Fibroblast of skin of right biceps (primary cell): Measurements from ENCODE around the gene EIF4E3.
A peak's percentile ranks its signal among the peaks of the same experiment; 100 is the strongest.

Experiments used
- DNase-seq: peaks from one replicate; pipeline ENCODE4 v3.0.0-alpha.2; 2013

The EIF4E3 gene

DNA sequence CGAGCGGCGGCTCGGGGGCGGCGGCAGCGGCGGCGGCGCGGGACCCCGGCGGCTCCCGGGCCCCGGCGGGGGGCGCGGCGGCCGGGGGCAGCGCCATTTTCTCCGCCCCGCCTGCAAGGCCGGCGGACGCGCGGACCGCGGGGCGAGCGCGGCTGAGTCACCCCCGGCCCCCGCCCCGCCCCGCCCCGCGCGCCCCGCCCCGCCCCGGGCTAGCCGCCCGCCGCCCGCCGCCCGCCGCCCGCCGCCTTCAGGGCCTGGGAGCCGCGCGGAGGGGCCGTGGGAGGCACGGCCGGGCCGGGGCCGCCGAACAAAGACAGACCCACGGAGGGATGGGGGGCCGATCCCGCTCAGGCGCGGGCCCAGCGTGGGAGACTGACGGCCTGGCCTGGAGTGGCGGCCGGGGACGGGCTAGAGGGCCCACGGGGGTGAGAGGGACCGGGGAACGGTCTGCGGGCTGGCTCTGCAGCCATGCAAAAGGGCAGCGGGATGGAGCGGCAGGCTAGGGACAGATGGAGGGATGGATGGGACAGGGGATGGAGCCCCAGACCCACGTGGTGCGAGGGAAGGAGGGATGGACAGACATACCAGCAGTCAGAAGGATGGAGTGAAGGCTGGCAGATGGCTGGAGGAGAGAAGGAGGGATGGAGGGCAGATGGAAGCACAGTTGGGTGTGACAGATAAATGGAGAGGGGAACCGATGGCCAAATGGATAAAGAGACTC is at the start of gene EIF4E3:
Gene EIF4E3 (minus strand): TSS at position 132 of the 721 bp plus-strand sequence. CDS start 35 bp downstream, at position 97.
- DNase-seq: peak; percentile 41

DNA sequence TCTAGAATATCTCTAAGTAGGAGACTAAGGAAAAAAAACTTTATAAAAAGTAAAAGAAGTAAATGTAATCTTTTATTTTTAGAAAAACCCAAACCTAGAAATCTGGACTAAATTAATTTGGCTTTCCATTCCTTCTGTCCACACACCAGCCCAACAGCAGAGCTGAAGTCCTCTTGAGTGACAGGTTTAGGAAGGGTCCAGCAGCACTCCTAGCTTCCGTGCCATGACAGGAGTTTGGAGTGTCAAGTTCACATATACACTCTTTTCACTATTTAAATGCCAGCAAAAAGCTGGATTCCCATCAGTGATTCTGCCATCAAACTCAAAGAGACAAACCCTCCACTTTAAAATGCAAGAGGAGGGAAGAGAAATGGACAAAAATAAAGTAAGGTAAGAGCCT is 46.7 kb upstream of the EIF4E3 start:
- DNase-seq: no peak

DNA sequence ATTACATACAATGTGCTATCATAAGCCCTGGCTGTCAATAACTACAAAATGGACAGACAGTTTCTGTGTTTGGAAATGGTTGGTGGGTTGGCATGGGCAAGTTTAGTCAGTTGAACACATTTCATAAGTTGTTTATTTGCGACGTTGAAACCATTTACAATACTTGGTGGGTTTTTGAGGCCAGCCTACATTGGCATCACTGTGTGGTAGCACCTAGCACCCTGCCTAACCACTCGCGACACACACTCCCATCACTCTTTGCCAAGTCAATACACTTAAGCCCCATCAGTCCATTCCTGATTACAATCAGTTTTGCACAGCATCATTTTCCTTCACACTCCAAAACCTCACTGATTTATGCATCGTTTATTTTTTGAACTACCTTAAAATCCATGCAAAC is 45.9 kb upstream of the EIF4E3 start:
- DNase-seq: no peak

DNA sequence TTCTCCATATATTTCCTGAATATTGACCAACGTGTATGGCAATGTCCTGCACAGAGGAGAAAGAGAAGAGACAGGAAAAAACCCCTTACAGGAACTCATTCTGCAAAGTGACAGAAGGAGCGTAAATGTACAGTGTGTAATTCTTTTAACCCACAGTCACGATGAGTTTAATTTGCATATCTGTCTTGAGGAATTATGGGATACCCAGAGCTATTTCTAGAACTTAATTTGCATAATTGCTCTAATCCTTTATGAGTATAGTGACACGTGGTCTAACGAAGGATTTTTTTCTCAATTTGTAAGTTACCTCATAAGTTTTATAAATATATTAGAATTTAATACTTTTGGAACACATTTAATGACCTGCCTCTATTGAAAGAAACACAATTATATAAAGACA is 38.2 kb upstream of the EIF4E3 start:
- DNase-seq: no peak

DNA sequence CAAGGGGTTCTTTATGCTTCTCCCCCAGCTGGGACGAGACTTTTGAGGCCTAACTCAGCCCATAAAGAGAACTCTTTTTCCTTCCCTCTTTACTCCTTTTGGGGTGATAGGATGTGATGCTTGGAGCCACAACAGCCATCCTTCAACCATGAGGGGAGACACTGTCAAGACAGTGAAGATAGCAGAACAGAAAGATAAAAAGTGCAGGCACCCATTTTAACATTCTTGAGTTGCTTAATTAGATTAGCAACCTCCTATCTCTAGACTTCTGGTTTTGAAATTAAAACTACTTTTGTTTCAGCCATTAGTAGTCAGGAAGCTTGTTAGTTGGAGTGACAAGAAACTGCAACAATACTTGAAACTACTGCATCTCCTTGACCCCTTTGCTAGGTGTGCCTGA is 34.9 kb upstream of the EIF4E3 start:
- no peak for DNase-seq

DNA sequence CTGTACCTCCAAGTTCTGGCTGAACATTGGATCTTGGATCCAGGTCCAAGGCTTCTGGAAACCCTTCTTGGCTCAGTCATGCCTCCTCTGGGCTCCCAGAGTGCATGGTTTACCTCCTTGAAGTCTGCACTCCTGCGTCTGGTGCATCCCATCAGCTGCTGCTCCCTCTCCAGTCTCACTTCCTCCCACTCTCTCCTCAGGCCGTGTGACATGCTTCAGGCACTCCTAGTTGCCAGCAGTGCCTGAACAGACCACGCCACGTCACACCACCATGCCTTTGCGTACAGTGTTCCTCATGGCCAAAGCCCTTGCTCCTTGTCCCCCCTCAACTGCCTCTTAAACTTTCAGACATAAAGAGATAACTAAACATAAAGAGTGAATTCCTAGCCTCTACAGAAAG is 34.2 kb upstream of the EIF4E3 start:
- no peak for DNase-seq

DNA sequence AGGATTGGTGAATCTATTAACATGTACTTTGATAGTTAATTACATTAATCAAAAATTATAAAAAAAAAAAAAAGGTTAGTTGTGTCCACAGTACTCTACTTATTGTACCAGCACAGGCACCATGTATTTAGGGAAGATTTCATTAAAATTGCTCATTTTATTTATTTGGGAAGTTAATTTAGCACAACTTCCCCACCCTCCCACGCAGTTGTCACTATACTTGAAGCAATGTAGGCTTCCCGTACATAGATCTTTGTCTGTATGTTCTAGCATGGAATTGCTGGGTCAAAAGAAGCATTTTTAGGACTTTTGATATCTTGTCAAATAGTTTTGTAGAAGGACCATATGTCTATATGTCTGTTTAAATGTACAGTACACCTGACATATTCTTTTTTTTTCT is 32.9 kb upstream of the EIF4E3 start:
- DNase-seq: no peak

DNA sequence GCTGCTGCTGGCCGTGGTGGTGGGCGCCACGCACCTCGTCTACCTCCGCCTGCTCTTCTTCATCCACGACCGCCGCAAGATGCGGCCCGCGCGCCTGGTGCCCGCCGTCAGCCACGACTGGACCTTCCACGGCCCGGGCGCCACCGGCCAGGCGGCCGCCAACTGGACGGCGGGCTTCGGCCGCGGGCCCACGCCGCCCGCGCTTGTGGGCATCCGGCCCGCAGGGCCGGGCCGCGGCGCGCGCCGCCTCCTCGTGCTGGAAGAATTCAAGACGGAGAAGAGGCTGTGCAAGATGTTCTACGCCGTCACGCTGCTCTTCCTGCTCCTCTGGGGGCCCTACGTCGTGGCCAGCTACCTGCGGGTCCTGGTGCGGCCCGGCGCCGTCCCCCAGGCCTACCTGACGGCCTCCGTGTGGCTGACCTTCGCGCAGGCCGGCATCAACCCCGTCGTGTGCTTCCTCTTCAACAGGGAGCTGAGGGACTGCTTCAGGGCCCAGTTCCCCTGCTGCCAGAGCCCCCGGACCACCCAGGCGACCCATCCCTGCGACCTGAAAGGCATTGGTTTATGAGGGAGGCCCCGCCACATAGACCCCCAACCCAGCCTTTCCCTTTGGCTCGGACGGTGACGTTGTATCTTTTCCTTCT is 29.5 kb upstream of the EIF4E3 start:
- DNase-seq: no peak

DNA sequence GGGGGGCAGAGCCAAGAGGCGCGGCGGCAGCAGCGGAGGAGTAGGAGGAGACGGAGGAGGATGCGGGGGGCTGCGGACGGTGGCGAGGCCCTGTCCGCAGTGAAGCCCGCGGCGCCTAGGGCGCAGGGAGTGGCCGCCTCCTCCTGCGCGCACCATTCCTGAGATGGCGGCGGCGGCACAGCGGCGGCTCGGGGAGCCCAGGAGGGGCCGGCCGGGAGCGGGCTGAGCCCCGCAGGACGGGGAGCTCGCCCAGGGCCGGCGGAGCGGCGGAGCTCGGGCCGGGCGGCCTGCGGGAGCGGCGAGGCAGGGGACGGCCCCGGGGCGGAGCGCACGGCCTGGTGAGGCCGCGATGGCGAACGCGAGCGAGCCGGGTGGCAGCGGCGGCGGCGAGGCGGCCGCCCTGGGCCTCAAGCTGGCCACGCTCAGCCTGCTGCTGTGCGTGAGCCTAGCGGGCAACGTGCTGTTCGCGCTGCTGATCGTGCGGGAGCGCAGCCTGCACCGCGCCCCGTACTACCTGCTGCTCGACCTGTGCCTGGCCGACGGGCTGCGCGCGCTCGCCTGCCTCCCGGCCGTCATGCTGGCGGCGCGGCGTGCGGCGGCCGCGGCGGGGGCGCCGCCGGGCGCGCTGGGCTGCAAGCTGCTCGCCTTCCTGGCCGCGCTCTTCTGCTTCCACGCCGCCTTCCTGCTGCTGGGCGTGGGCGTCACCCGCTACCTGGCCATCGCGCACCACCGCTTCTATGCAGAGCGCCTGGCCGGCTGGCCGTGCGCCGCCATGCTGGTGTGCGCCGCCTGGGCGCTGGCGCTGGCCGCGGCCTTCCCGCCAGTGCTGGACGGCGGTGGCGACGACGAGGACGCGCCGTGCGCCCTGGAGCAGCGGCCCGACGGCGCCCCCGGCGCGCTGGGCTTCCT is 28.8 kb upstream of the EIF4E3 start, which contains the start of gene GPR27:
Gene GPR27 (plus strand): TSS at position 155 of the 909 bp plus-strand sequence. CDS start 195 bp downstream, at position 350.
- peak; percentile 44 for DNase-seq

DNA sequence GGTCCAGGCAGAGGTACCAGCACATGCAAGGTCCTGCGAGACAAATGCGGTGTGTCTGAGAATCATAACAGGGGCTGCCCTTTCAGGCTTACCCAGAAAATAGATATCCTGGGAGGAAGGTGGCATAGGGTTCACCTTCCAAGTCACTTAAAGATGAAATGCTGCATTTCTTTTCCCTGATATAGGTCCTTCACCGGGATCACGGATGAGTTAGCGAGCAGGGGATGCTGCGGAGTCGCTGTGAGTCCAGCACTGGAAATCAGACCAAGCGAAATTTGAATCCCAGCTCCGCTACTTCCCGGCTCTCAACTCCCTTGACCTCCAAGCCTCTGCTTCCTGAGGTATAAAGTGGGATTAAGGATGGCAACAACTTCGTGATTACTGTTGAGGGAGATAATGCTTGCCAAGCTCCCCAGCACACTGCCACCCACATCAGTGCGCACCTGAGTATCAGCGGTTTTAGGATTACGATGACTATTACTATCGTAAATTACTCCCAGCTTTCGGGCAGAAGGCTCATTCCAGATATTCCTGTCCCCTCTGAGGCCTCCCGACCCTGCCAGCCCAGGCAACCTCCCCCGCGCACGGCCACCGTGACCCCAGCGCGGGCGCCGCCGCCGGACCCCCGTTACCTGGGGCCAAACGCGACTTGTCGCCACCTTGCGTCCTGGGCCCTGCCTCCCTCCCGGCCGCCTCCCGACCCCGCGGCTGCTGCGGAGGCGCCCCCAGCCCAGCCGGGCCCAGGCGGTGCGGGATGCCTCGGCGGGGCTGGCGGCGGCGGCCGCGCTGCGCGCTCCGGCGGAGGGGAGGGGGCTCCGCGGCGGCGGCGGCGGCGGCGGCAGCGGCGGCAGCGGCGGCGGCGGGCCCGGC is 27.9 kb upstream of the EIF4E3 start:
- no peak for DNase-seq

DNA sequence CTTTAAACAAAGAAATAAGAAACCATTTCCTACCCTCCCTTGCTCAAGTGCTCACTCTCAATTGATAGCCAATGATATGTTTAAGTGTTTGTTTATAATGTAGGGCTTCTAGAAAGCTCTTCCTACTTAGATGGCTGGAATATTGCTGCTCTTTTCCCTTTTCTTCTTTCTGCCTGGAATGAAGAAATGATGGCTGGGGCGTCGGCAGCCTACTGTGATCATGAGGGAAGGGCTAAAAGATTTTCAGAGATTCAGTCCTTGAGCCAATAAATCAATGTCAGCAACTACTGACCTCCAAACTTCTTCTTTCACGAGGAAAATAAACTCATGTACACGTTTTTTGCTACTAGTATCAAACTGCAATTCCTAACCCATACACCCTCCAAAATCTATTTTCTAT is 26.4 kb upstream of the EIF4E3 start:
- DNase-seq: no peak

DNA sequence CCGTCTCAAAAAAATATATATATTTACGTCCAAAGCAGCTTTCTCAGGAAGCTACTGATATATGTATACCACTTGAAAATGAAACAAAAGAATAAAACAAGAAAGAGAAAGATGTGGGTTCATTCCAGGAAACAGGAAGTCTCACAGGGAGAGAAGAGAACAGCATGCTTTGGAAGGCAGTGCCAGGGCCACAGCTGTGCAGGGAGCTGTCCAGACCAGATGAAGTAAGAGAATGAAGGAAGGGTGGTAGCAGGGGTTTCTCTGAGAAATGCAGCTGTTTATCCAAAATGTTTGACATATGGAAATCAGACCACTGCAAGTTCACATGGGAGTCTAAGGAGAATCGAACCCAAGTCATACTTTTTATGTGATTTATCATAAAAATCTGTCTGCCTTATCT is 19.5 kb upstream of the EIF4E3 start:
- DNase-seq: no peak

DNA sequence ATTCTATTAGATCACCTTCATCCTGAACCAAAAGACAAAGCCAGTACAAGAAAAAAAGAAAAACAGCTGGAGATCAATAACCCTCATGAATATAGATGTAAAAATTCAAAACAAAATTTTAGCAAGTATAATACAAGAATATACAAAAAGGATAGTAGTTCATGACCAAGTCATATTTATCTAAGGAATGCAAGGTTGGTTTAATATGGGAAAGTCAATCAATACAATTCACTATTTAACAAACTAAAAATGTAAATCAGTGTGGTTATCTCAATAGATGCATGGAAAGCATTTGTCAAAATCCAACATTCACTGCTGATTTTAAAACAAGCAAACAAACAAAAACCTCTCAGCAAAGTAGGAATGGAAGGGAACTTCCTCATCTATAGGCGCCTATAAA is 17.4 kb upstream of the EIF4E3 start:
- DNase-seq: no peak

DNA sequence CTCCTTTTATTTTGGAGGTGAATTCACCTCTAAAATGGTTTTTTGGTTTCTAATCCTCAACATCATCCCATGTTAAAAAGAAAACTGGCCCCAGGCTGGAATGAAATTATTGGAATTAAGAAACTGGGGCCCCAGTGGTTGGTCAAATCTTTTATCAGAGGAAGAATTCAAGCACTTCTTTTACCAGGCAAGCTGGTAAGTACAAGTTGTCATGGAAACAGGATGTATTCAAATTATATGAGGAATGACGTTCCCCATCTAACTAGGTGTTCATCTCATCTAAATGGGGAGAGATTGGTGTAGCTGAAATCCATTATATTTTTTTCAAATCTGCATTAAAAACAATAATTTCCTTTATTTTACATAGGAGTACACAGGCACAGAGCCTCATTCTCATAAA is 9.7 kb upstream of the EIF4E3 start:
- no peak for DNase-seq

DNA sequence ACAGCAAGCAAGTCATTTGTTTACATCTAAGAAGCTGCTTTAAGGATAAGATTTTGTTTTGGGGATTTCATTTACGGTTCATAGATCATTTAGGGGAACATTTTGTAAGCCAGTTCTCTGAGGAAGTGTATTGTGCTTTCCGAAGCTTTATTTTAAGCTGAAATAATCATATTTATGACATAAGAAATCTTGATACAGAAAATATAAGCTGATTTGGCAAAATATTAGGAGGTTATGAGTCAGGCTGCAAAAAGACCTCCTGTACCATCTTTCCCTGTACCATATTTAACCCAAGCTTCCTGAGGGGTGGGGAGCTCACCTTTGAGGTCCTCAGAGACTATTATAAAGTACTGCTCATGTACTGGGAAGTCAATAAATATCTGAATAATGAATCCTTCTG is 8.1 kb upstream of the EIF4E3 start:
- DNase-seq: no peak

DNA sequence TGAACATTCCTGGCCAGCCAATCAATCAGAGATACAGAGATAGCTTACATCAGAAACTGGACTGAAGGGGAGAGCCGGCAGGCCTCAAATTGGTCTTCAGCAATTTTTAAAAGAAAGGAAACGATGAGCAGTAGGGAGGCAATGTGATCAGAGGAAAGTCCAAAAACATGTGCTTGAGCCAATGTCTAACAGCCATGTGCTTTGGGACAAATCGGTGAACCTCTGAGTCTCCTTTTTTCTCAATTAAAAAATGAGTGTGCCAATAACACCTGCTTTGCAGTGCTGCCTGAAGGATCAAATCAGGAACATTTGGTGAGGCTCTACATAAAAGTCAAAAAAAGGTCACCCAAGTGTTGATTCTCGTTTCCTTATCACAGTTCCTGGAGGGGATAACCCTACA is 7.4 kb upstream of the EIF4E3 start:
- no peak for DNase-seq

DNA sequence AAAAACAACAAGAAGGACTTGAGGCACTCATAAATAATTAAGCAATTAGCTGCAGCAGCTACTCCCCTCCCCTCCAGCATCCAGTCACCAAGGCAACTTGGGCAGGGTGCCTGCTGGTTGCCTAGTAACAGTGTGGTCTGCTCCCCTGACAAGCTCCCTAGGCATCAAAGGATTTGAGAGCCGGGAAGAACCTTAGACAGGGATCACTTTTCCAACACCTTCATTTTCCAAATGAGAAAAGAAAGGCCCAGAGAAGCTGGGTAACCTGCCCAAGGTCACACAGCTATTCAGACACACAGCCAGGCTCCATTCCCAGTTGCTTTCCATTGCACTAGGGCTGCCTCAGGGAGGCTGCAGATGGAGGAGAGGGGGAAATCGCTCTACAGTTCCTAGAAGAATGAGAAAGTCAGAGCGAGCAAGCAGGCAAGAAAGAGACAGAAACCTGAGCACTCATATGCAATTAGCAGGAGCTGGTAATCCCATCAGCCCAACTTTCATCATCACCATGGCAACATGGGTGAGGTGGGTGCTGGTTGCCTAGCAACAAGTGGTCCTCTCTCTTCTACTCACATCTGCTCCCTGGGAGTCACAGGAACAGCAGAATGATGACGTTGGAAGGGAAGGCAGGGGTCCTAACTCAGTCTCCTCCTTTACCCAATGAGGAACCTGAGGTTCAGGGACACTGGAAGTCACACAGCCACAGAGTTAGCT is 3.6 kb upstream of the EIF4E3 start:
- peak; percentile 28 for DNase-seq

DNA sequence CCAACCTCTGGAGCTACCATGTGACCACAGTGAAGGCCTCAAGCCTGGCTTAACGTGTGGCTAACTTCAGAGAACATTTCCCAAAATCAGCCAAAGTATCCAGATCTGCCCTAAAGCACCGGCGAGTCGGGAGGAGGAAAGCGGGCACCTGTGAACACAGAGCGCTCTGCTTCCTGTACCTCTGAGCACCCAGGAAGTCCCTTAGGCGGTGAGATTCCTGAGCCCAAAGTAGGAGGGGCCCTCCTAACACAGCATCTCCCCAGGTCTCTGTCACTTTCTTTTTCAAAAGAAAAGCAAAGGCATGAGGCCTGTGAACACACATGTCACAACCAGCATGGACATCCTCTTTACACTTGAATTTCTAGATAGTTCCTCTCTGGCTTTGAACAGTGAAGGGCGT is 944 bp upstream of the EIF4E3 start:
- no peak for DNase-seq

DNA sequence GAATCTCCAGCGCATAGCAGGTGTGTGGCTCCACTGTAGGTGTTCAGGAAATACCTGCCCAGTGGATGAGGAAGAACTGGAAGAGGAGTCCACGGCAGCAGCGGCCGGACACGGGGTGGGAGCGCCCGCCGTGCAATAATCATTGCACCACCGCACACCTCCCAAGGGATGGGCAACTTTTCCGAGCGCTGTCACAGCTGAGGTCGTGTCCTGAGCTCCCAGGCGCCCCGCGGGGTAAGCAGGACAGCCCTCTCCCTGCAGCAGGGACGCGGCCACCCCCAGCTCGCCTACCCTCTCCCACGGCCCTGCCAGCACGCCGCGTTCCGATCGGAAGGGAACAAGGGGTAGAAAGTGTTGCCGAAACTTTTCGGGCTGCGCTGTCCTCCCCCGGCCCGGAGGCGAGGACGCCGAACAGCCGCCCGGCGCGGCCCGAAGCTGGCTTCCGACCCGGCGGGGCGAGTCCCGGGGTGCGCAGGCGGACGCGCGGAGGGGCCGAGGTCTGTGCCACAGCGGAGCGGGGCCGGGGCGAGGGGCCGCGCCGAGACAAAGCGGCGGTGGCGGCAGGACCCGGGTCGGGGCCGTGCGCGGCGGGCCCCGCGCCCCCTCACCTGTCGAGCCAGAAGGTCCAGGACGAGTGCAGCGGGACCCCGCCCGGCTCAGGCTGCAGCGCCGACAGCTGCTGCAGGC is 475 bp downstream of the EIF4E3 start:
- peak; percentile 17 for DNase-seq

DNA sequence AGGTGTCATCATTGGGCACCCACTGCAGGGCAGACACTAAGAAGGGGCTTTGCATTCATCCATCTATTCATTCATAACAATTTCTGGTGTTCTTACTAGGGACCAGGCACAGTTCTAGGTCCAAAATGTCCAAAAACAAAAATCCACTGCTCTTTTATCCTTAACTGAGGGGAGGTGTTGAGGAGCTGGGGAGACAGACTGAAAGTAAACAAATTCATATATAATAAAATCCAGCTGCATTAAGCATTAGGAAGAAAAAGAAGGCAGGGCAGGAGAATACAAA is 1.1 kb downstream of the EIF4E3 start:
- DNase-seq: no peak

DNA sequence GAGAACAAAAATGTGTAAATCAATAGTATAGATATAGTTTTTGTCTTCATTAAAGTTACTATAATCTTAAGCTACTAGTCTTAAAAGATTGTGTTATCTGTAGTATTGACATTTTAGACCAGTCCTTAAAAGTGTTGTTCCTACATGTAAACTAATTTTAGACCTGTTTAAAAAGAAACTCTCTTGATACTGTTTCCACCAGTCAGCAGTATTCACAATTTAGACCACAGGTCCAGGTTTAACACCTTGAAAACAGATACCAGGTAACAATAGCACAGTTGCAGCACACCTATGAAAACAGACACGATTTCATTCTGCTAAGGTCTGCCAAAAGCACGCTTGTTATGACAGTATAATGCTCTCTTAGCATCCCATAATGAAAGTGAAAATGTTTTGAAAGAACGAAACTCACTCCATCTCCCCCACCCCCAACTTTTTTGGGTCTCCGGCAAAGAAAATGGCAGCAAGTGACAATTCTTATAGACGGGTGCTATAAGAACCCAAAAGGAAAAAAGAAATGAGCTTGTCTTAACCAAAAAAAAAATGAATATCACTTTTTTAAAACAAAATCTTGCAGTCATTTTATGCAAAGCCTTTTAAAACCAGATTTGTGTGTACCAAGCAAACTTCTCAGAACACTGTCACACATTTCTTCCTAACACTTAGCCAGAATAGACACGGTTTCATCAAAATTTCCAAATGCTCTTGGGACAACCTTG is 1.6 kb downstream of the EIF4E3 start:
- DNase-seq: no peak
